HEK293 (cell line): Measurements from ENCODE around the gene TCERG1.

Experiments used
- CTCF ChIA-PET: fragments of 350-600 bp; formaldehyde crosslinking; extraction: SDS; loops from one replicate; lab custom pipeline; 2021; ENCODE audit warnings: antibody characterized with exemption; lab: Yijun Ruan, JAX
- POLR2A ChIA-PET: fragments of 300-600 bp; formaldehyde crosslinking; extraction: SDS; loops from one replicate; lab custom pipeline; 2020; ENCODE audit warnings: antibody characterized with exemption, inconsistent platforms; lab: Yijun Ruan, JAX
- H3K27ac ChIP-seq: fragments of 200-500 bp; sonication (Bioruptor generic); 2 replicates; pipeline ENCODE4 v1.5.1; 2014; ENCODE audit warnings: low read depth, low read length, control low read depth, inconsistent platforms; ENCODE audit errors: extremely low read depth
- H3K36me3 ChIP-seq, 2 experiments: fragments of 200-500 bp in 1 of 2; sonication (Bioruptor generic) in 1 of 2; 1 replicate in 1 of 2; 2 replicates in 1 of 2; pipeline ENCODE4 v1.5.1; 2014 to 2017; ENCODE audit warnings: inconsistent platforms in 2 of 2, low read length in 2 of 2; ENCODE audit not compliant: control insufficient read depth in 2 of 2, insufficient read depth in 1 of 2
- H3K4me1 ChIP-seq: fragments of 200-500 bp; sonication (Bioruptor generic); 2 replicates; pipeline ENCODE4 v1.5.1; 2014; ENCODE audit warnings: mild to moderate bottlenecking, low read length, inconsistent platforms; ENCODE audit not compliant: control insufficient read depth, insufficient read depth
- H3K4me3 ChIP-seq: 2 replicates; pipeline ENCODE4 v1.5.1; 2011; ENCODE audit warnings: low read depth, mild to moderate bottlenecking, control low read depth, low read length, moderate library complexity
- H3K9me3 ChIP-seq: fragments of 200-500 bp; sonication (Bioruptor generic); 2 replicates; pipeline ENCODE4 v1.5.1; 2014; ENCODE audit warnings: low read depth, low read length, inconsistent platforms; ENCODE audit not compliant: control insufficient read depth, insufficient read depth
- CTCF ChIP-seq: fragments of 450-650 bp; formaldehyde crosslinking; IDR thresholded peaks from 2 replicates; pipeline ENCODE4 v1.5.1; 2016; ENCODE audit warnings: missing biosample characterization, missing genetic modification characterization
- OSR2 ChIP-seq: fragments of 450-650 bp; formaldehyde crosslinking; IDR thresholded peaks from 2 replicates; pipeline ENCODE4 v1.5.1; 2016; ENCODE audit warnings: missing biosample characterization, missing genetic modification characterization
- SALL2 ChIP-seq: fragments of 450-650 bp; formaldehyde crosslinking; IDR thresholded peaks from 2 replicates; pipeline ENCODE4 v1.5.0; 2017; ENCODE audit warnings: missing biosample characterization, mild to moderate bottlenecking, missing genetic modification characterization, borderline replicate concordance
- YY1 ChIP-seq: fragments of 450-650 bp; formaldehyde crosslinking; IDR thresholded peaks from 2 replicates; pipeline ENCODE4 v1.5.1; 2018; ENCODE audit warnings: missing biosample characterization, missing genetic modification characterization
- ZNF10 ChIP-seq: fragments of 450-650 bp; formaldehyde crosslinking; IDR thresholded peaks from 2 replicates; pipeline ENCODE4 v1.5.1; 2017; ENCODE audit warnings: missing biosample characterization, missing genetic modification characterization
- ZNF138 ChIP-seq: fragments of 450-650 bp; formaldehyde crosslinking; IDR thresholded peaks from 2 replicates; pipeline ENCODE4 v1.5.1; 2016; ENCODE audit warnings: missing biosample characterization, missing genetic modification characterization, borderline replicate concordance
- ZNF146 ChIP-seq: fragments of 450-650 bp; formaldehyde crosslinking; IDR thresholded peaks from 2 replicates; pipeline ENCODE4 v1.5.1; 2016; ENCODE audit warnings: missing biosample characterization, missing genetic modification characterization
- ZNF169 ChIP-seq: fragments of 450-650 bp; formaldehyde crosslinking; IDR thresholded peaks from 2 replicates; pipeline ENCODE4 v1.5.1; 2016; ENCODE audit warnings: missing biosample characterization, missing genetic modification characterization
- ZNF221 ChIP-seq: fragments of 450-650 bp; formaldehyde crosslinking; IDR thresholded peaks from 2 replicates; pipeline ENCODE4 v1.5.1; 2017; ENCODE audit warnings: missing biosample characterization, missing genetic modification characterization, borderline replicate concordance
- ZNF274 ChIP-seq, 2 experiments: fragments of 200-500 bp in 1 of 2; fragments of 450-650 bp in 1 of 2; sonication (Bioruptor generic) in 1 of 2; formaldehyde crosslinking in 1 of 2; IDR thresholded peaks; 2 replicates each; pipeline versions ENCODE4 v1.5.1 to v1.6.1; 2014 to 2016; ENCODE audit warnings: borderline replicate concordance in 1 of 2, inconsistent platforms in 1 of 2, low read length in 1 of 2, missing biosample characterization in 1 of 2, missing genetic modification characterization in 1 of 2
- ZNF324 ChIP-seq: fragments of 450-650 bp; formaldehyde crosslinking; IDR thresholded peaks from 2 replicates; pipeline ENCODE4 v1.5.1; 2016; ENCODE audit warnings: missing biosample characterization, missing genetic modification characterization
- ZNF416 ChIP-seq: fragments of 450-650 bp; formaldehyde crosslinking; IDR thresholded peaks from 2 replicates; pipeline ENCODE4 v1.5.1; 2016; ENCODE audit warnings: missing biosample characterization, missing genetic modification characterization
- ZNF423 ChIP-seq: fragments of 450-650 bp; formaldehyde crosslinking; IDR thresholded peaks from 2 replicates; pipeline ENCODE4 v1.5.1; 2016; ENCODE audit warnings: missing biosample characterization, missing genetic modification characterization
- ZNF426 ChIP-seq: fragments of 450-650 bp; formaldehyde crosslinking; IDR thresholded peaks from 2 replicates; pipeline ENCODE4 v1.5.1; 2017; ENCODE audit warnings: missing biosample characterization, missing genetic modification characterization, mild to moderate bottlenecking, inconsistent platforms, moderate library complexity
- ZNF544 ChIP-seq: fragments of 450-650 bp; formaldehyde crosslinking; IDR thresholded peaks from 2 replicates; pipeline ENCODE4 v1.5.0; 2017; ENCODE audit warnings: missing biosample characterization, missing genetic modification characterization
- ZNF549 ChIP-seq: fragments of 450-650 bp; IDR thresholded peaks from 2 replicates; pipeline ENCODE4 v1.5.1; 2018; ENCODE audit warnings: missing biosample characterization, missing genetic modification characterization, mild to moderate bottlenecking, inconsistent platforms, moderate library complexity
- ZNF560 ChIP-seq: fragments of 450-650 bp; formaldehyde crosslinking; IDR thresholded peaks from 2 replicates; pipeline ENCODE4 v1.5.1; 2017; ENCODE audit warnings: missing biosample characterization, missing genetic modification characterization, borderline replicate concordance
- ZNF701 ChIP-seq: fragments of 450-650 bp; formaldehyde crosslinking; IDR thresholded peaks from 2 replicates; pipeline ENCODE4 v1.5.1; 2016; ENCODE audit warnings: missing biosample characterization, missing genetic modification characterization
- ZNF785 ChIP-seq: fragments of 450-650 bp; formaldehyde crosslinking; IDR thresholded peaks from 2 replicates; pipeline ENCODE4 v1.5.1; 2016; ENCODE audit warnings: missing biosample characterization, missing genetic modification characterization
- TF ChIP-seq, protein P1 (sequence below): fragments of 450-650 bp; formaldehyde crosslinking; IDR thresholded peaks from 2 replicates; pipeline ENCODE4 v1.5.1; 2017; ENCODE audit warnings: missing biosample characterization, missing genetic modification characterization
- TF ChIP-seq, protein P2 (sequence below): fragments of 450-650 bp; formaldehyde crosslinking; IDR thresholded peaks from 2 replicates; pipeline ENCODE4 v1.5.1; 2016; ENCODE audit warnings: missing biosample characterization, missing genetic modification characterization
- TF ChIP-seq, protein P3 (sequence below): fragments of 450-650 bp; formaldehyde crosslinking; IDR thresholded peaks from 2 replicates; pipeline ENCODE4 v1.5.1; 2016; ENCODE audit warnings: missing biosample characterization, missing genetic modification characterization, low read depth
- TF ChIP-seq, protein P4 (sequence below): fragments of 450-650 bp; formaldehyde crosslinking; IDR thresholded peaks from 2 replicates; pipeline ENCODE4 v1.5.1; 2016; ENCODE audit warnings: missing biosample characterization, missing genetic modification characterization
- TF ChIP-seq, protein P5 (sequence below): fragments of 450-650 bp; formaldehyde crosslinking; IDR thresholded peaks from 2 replicates; pipeline ENCODE4; 2016; ENCODE audit warnings: missing biosample characterization, missing genetic modification characterization

Gene TCERG1

GRCh38 chr5:146400201-146400600 is 46.9 kb upstream of the TCERG1 start:
- Histone ChIP-seq H3K36me3 (no peaks in the 10 kb centered on the region), H3K9me3 (no peaks in the 10 kb centered on the region), H3K4me1 (no peaks in the 10 kb centered on the region), H3K4me3 (no peak overlapping the region), H3K27ac (no peak overlapping the region)
- no peak for TF ChIP-seq ZNF544 (tag by site-specific recombination)
- TF ChIP-seq, protein P1, sequence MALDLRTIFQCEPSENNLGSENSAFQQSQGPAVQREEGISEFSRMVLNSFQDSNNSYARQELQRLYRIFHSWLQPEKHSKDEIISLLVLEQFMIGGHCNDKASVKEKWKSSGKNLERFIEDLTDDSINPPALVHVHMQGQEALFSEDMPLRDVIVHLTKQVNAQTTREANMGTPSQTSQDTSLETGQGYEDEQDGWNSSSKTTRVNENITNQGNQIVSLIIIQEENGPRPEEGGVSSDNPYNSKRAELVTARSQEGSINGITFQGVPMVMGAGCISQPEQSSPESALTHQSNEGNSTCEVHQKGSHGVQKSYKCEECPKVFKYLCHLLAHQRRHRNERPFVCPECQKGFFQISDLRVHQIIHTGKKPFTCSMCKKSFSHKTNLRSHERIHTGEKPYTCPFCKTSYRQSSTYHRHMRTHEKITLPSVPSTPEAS = no peak
- TF ChIP-seq ZNF138 (tag by site-specific recombination) = no peak
- TF ChIP-seq ZNF274 (IDR thresholded peaks at IDR 0.05; ENCODE audit: low read length) = no peak
- TF ChIP-seq ZNF274 (tag by site-specific recombination; IDR thresholded peaks at IDR 0.05; ENCODE audit: borderline replicate concordance) = no peak
- no peak for TF ChIP-seq ZNF701 (tag by site-specific recombination)
- no peak for TF ChIP-seq YY1
- TF ChIP-seq ZNF560 (tag by site-specific recombination) = no peak
- TF ChIP-seq ZNF10 (tag by site-specific recombination) = no peak
- TF ChIP-seq SALL2 (tag by site-specific recombination) = no peak
- no peak for TF ChIP-seq ZNF785 (tag by site-specific recombination)
- POLR2A ChIA-PET = no interaction called here
- CTCF ChIA-PET = no interaction called here

DNA sequence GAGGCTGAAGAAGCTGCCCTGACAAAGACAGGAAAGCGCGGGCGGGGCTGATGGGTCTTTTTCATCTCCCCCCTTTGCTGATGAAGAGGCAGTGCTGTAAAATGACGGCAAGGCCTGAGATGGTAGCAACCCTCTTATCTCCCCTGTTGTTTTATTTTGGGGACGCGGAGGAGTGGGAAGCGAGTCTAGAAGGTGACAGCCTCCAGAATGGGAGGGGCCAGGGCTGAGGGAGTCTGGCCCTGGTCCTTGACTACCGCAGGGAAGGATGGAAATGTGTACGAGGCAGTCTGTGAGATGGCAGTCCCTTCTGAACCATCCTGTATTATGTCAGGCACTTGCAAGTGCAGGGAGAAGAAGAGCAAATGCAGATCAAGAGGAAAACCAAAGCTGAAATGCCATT is 46.1 kb upstream of the TCERG1 start:
- H3K4me1 ChIP-seq = no peaks in the 10 kb centered on the region
- no peak overlapping the region for H3K4me3 ChIP-seq
- no peaks in the 10 kb centered on the region for H3K36me3 ChIP-seq
- no peaks in the 10 kb centered on the region for H3K9me3 ChIP-seq
- POLR2A ChIA-PET = no interaction called here
- no peak overlapping the region for H3K27ac ChIP-seq
- TF ChIP-seq ZNF549 = no peak
- TF ChIP-seq, protein P2, sequence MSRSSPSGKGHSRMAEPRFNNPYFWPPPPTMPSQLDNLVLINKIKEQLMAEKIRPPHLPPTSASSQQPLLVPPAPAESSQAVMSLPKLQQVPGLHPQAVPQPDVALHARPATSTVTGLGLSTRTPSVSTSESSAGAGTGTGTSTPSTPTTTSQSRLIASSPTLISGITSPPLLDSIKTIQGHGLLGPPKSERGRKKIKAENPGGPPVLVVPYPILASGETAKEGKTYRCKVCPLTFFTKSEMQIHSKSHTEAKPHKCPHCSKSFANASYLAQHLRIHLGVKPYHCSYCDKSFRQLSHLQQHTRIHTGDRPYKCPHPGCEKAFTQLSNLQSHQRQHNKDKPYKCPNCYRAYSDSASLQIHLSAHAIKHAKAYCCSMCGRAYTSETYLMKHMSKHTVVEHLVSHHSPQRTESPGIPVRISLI (tag by site-specific recombination) = no peak
- no peak for TF ChIP-seq ZNF146 (tag by site-specific recombination)
- TF ChIP-seq ZNF416 (tag by site-specific recombination) = no peak
- no peak for TF ChIP-seq ZNF169 (tag by site-specific recombination)
- no peak for TF ChIP-seq SALL2 (tag by site-specific recombination)
- TF ChIP-seq ZNF221 = no peak
- TF ChIP-seq, protein P3, sequence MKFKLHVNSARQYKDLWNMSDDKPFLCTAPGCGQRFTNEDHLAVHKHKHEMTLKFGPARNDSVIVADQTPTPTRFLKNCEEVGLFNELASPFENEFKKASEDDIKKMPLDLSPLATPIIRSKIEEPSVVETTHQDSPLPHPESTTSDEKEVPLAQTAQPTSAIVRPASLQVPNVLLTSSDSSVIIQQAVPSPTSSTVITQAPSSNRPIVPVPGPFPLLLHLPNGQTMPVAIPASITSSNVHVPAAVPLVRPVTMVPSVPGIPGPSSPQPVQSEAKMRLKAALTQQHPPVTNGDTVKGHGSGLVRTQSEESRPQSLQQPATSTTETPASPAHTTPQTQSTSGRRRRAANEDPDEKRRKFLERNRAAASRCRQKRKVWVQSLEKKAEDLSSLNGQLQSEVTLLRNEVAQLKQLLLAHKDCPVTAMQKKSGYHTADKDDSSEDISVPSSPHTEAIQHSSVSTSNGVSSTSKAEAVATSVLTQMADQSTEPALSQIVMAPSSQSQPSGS (tag by site-specific recombination) = no peak
- TF ChIP-seq, protein P4, sequence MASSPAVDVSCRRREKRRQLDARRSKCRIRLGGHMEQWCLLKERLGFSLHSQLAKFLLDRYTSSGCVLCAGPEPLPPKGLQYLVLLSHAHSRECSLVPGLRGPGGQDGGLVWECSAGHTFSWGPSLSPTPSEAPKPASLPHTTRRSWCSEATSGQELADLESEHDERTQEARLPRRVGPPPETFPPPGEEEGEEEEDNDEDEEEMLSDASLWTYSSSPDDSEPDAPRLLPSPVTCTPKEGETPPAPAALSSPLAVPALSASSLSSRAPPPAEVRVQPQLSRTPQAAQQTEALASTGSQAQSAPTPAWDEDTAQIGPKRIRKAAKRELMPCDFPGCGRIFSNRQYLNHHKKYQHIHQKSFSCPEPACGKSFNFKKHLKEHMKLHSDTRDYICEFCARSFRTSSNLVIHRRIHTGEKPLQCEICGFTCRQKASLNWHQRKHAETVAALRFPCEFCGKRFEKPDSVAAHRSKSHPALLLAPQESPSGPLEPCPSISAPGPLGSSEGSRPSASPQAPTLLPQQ (tag by site-specific recombination) = no peak
- TF ChIP-seq OSR2 (tag by site-specific recombination) = no peak
- TF ChIP-seq ZNF426 = no peak
- no peak for TF ChIP-seq ZNF324 (tag by site-specific recombination)
- no peak for TF ChIP-seq CTCF (tag by site-specific recombination)
- TF ChIP-seq, protein P5, sequence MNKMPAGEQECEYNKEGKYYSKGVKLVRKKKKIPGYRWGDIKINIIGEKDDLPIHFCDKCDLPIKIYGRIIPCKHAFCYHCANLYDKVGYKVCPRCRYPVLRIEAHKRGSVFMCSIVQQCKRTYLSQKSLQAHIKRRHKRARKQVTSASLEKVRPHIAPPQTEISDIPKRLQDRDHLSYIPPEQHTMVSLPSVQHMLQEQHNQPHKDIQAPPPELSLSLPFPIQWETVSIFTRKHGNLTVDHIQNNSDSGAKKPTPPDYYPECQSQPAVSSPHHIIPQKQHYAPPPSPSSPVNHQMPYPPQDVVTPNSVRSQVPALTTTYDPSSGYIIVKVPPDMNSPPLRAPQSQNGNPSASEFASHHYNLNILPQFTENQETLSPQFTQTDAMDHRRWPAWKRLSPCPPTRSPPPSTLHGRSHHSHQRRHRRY (tag by site-specific recombination) = no peak
- no peak for TF ChIP-seq ZNF423 (tag by site-specific recombination)
- TF ChIP-seq, all 188 proteins: peak for 0
- CTCF ChIA-PET = no interaction called here
